GM12878 (cell line): ENCODE measurements around the gene EPHA10. TPM values are rescaled to one million over a fixed set of nuclear protein-coding genes. Genes with fewer than 3 reads are reported as not detected.
A peak's percentile ranks its signal among the peaks of the same experiment; 100 is the strongest.

Source experiments
- CUX1 ChIP-seq: IDR thresholded peaks from 2 replicates; pipeline ENCODE4 v1.6.1; 2012; ENCODE audit warnings: improper control_type of control experiment, low read depth, low read length; ENCODE audit not compliant: insufficient replicate concordance
- SMAD5 ChIP-seq: IDR thresholded peaks from 2 replicates; pipeline ENCODE4 v1.6.1; 2016; ENCODE audit warnings: antibody characterized with exemption, low read depth
- SPI1 ChIP-seq: IDR thresholded peaks from 2 replicates; pipeline ENCODE4 v1.6.1; 2011; ENCODE audit warnings: low read depth, mild to moderate bottlenecking, low read length, moderate library complexity, borderline replicate concordance; ENCODE audit not compliant: insufficient read depth
- ZBTB33 ChIP-seq: fragments of 450-650 bp; IDR thresholded peaks from 2 replicates; pipeline ENCODE4 v1.6.1; 2017; ENCODE audit warnings: mild to moderate bottlenecking
- polyA plus RNA-seq, 11 experiments: library from polyadenylated mRNA; depleted of rRNA in 4 of 11; unstranded in 6 of 11; stranded (reverse) in 5 of 11; fragments of >200 nt; fragmentation: Nextera tagmentation in 4 of 11; fragmentation: Illumina TruSeq in 1 of 11; extraction: Ambion mirVana in 4 of 11; extraction: Trizol in 1 of 11; gene quantifications; 1 replicate in 1 of 11; 2 replicates in 10 of 11; pipeline versions ENCODE4 v1.2.1 to v1.2.3, GENCODE V29; 2011 to 2016; ENCODE audit warnings: inconsistent platforms in 2 of 11, missing spikeins in 2 of 11, low read depth in 1 of 11
- total RNA-seq, 4 experiments: library from RNA; depleted of rRNA in 3 of 4; stranded (reverse); fragments of >200 nt in 3 of 4; fragmentation: Illumina TruSeq in 1 of 4; extraction: Trizol in 1 of 4; gene quantifications; 2 replicates each; pipeline versions ENCODE4 v1.2.1 to v1.2.3, GENCODE V29; 2013 to 2021

Gene EPHA10
- total and polyA plus RNA-seq, 10 of the 15 experiments (the other 5 are each of a cell fraction or from before 2014, with no cell fraction given), result 0.05 to 0.06 TPM; not detected in 8

DNA sequence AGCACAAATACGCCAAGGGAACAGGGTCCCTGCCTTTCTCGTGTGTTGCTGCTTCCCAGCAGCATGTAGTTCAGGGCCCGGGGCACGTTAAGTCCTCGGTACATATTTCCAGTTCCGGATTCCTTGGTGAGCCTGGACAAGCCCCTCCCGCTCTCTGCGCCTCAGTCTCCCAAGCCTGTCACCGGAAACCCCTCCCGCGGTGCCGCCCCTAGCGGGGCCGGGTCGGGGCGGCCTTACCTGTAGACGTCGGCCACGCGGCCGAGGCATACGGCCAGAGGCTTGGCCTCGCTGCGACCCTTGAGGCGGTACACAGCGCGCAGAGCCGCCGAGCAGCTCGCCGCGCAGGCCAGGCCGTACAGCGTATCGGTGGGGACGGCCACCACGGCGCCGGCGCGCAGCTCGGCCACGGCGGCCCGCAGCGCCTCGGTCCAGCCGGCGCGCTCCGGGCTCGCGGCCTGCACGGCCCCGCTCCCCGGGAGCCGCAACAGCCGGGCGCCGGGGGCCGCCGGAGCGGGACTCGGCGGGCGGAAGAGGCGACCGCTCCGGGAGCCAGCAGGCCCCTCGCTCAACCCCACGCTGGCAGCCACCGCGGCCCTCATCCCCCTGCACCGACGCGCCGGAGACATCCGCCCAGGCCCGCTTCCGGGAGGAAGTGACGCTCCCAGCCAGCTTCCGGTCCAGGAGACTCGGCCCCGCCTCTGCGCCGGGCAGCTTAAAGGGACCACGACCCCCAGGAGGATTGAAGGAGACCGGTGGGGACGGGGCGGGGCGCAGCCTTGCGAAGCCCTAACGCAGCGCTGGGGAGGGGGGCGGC, 42.8 kb upstream of the EPHA10 start, which contains the start of the genes C1orf122 and YRDC (continued):
- TF ChIP-seq CUX1 (no peak), SMAD5 (peak; percentile 85), ZBTB33 (no peak; the same call in 1 of the 2 replicates), SPI1 (peak; percentile 75; the same call in 1 of the 2 replicates)
- TF ChIP-seq, all 136 proteins: peak for 38
